SU-DHL-6 (cell line): Measurements from ENCODE around the gene ATP8B2.

ENCODE experiments used
- EZH2phosphoT487 ChIP-seq: fragments of 200-600 bp; sonication (generic), shearing (Covaris generic); conservative IDR thresholded peaks from 2 replicates; pipeline ENCODE4 v1.6.1; 2018; ENCODE audit warnings: mild to moderate bottlenecking, antibody characterized with exemption, low read length, moderate library complexity, mixed read lengths
- TF ChIP-seq, protein P1 (sequence below): fragments of 200-600 bp; sonication (generic); IDR thresholded peaks from one replicate; pipeline ENCODE4 v1.5.1; 2017; ENCODE audit warnings: antibody characterized with exemption, mild to moderate bottlenecking, low read length, moderate library complexity; ENCODE audit not compliant: insufficient read depth, poor library complexity, severe bottlenecking

DNA sequence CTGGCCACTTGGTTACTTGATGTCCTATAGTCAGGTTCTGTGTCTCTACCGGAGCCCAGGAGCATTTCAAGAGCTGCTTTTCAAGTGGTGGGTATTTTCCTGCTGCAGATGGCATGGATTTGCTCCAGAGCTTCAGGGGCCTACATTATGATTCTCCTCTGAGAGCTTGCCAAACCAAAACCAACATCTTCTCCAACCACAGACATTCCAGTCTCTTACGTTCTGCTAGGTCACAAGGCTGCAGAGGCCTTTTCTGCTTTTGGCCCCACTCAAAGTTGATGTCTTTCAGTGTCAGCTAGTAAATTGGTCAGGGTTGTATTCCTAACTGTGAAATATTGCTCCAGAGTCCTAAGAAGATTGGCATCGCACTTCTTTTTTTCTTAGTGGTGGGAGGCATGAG, 19.2 kb upstream of the ATP8B2 start:
- TF ChIP-seq, protein P1, sequence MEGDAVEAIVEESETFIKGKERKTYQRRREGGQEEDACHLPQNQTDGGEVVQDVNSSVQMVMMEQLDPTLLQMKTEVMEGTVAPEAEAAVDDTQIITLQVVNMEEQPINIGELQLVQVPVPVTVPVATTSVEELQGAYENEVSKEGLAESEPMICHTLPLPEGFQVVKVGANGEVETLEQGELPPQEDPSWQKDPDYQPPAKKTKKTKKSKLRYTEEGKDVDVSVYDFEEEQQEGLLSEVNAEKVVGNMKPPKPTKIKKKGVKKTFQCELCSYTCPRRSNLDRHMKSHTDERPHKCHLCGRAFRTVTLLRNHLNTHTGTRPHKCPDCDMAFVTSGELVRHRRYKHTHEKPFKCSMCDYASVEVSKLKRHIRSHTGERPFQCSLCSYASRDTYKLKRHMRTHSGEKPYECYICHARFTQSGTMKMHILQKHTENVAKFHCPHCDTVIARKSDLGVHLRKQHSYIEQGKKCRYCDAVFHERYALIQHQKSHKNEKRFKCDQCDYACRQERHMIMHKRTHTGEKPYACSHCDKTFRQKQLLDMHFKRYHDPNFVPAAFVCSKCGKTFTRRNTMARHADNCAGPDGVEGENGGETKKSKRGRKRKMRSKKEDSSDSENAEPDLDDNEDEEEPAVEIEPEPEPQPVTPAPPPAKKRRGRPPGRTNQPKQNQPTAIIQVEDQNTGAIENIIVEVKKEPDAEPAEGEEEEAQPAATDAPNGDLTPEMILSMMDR = no peak
- no peak for TF ChIP-seq EZH2phosphoT487
